CD4-positive, alpha-beta T cell treated with Interleukin-4 for 1 hour (primary cell): Measurements from ENCODE around the gene PGF.

Experiments used
- DNase-seq, 2 donors: peaks; one replicate each; pipeline ENCODE4 v3.0.0-alpha.2; 2020 to 2022

The PGF gene

DNA sequence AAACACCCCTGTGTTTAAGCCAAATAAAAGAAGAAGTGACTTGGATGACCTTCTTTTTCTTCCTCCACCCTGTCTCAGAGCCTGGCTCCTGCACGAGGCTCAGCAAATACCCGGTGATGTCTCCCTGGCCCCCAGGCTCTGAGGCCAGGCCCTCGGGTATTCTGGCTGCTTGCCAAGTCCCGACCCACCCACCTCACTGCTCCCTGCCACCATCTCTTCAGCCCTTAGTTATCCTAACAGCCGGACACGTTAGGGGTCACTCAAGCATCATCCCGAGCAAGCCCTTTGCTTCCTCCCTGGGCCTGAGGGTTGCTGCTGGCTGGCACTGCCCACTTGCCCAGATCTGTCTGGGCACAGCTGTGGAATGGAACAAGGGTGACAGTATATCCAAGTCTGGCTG lies 39.6 kb downstream of the PGF start:
- DNase-seq, result no peak

DNA sequence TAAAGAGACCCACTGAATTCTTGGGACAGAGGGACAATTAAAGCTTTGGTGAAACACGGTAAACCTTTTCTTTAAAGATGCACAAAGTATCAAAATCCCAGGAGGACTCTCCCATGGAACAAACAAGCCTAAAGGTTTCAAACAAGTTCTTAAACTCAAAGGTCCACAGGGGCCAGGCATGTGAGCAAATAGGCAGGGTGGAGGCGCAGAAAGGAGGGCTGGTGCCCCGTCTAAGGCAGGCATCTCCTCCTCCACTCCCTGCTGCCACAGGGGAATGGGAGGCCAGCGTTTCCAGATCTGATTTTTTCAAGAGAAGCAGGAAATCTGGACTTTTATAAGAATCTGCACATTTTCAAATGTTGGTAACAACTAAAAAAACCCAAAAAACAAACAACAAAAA lies 40.0 kb downstream of the PGF start:
- DNase-seq, result no peak

GRCh38 chr14:74913986-74914573 lies 41.3 kb downstream of the PGF start:
- DNase-seq, result peak; percentile 20 to 21

DNA sequence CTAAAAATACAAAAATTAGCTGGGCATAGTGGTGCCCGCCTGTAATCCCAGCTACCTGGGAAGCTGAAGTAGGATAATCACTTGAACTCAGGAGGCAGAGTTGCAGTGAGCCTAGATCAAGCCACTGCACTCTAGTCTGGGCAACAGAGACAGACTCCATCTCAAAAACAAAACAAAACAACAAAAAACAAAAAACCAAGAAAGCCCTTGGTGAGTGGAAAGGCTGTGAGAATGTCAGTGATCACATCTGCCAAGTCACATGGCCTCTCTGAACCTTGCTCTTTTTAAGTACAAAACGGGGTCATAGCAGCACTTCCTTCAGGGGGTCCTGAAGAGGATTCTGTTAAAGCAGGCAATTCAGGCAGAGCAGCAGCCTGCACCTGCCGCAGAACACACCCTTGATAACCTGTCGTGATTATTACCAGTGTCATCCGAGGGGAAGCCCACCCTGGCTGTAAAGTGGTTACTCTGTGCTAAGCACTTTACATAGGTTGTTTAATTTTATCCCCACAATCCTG lies 41.9 kb downstream of the PGF start:
- DNase-seq, result no peak

GRCh38 chr14:74912801-74913200 lies 42.6 kb downstream of the PGF start:
- no peak for DNase-seq

DNA sequence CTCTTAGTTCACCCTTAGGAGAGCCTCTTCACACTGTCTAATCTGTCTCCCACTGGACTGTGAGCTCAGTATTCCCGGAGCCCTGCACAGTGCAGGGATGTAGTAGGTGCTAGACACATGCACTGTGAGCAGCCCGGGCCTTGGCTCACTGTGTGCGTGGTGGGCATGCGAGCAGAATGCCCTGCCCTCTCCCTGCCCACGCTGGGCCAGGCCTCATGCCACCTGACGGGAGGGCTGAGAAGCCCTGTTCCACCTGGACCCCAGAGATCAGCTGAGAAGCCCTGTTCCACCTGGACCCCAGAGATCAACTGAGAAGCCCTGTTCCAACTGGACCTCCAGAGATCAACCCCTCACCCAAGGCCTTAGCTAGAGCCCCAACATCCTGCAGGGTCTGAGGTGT lies 43.3 kb downstream of the PGF start:
- no peak for DNase-seq

- DNase-seq, result no peak
Observed at GRCh38 chr14:74911704-74912103, 43.7 kb downstream of the PGF start.

DNA sequence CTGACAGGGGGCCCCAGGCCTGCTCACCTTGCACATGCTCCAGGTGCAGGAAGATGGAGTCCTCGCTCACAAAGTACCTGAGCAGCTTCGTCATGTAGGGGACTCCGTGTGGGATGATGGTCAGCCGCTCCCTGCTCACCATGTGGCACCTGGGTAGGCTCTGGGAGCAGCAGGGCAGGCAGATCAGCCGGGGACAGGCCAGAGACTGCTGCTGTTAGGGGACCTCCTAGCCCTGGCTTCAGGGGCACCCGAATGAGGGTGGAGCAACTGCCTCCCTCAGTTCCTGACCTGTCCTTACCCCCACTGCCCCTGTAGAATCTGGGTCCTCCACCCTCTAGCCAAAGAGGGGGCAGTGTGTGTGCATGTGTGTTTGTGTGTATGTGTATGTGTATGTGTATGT lies 44.2 kb downstream of the PGF start:
- DNase-seq, result no peak

DNA sequence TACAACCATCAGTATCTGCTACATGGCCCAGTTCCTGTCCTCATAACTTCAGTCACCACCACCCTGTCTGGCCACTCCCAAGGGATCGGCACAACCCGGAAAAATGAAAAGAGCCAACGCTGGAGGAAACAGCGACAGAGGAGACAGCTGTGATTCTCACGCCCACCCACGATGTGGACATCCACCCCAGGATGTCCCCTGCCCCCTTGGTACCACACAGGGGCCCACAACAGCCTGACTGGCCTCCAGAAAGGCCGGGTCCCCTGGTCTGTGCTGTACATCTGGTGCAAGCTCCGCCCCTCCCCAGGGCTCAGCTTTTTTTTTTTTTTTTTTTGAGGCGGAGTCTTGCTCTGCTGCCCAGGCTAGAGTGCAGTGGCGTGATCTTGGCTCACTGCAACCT lies 44.8 kb downstream of the PGF start:
- DNase-seq, result no peak

GRCh38 chr14:74909911-74910310 lies 45.5 kb downstream of the PGF start:
- DNase-seq, result no peak

DNA sequence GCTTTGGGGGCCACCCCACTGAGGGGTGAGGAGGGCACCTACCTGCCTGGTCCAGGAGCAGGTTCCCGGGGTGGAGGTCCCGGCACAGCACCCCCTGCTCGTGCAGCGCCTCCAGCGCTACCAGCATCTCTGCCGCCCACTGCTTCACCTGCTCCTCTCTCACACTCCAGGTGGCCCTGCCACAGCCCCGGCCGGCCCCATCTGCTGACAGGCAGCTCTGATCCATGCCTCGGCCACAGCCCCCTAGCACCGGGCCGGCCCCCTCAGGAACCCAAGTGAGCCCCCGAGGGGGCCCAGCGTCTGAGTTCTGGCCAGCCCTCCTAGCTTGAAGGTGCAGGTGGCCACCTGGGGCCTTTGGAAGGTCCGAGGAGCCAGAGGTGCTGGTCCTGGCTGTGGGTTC lies 45.9 kb downstream of the PGF start:
- DNase-seq, result no peak

- no peak for DNase-seq
Observed at GRCh38 chr14:74908861-74909341, 46.5 kb downstream of the PGF start.

GRCh38 chr14:74907744-74908143 lies 47.7 kb downstream of the PGF start:
- DNase-seq, result no peak

DNA sequence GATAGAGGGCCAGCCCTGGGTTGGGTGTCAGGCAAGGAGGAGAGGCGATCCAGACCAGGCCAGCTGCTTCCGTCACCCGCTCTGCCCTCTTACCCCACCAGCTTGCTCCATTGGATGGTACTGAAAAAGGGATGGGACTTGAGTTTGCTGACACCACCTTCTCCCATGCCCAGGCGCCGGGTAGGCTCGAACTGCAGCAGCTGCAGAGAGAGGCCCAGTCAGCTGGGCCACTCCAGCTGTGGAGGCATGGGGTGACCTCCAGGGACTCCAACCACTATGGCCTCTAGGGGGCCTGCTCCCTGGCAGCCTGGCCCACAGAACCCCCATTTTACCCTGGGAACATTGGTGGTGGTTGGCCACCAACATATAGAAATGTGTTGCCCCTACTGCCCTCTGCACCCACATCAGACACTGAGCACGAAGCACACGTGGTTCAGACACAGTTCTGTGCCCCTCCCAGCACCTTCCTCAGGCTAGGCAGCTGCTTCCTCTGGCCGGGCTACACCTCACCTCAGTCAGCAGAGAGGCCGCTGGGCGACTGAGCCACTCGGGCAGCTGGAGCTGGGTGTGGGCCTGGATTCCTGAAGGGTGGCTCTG lies 48.4 kb downstream of the PGF start:
- DNase-seq, result no peak

- peak; percentile 75 to 76 for DNase-seq
Observed at GRCh38 chr14:74905595-74906142, 49.7 kb downstream of the PGF start.

GRCh38 chr14:74904635-74905503 lies 50.5 kb downstream of the PGF start:
- no peak for DNase-seq

- no peak for DNase-seq
Observed at GRCh38 chr14:74902941-74903705, 52.3 kb downstream of the PGF start.

- no peak for DNase-seq
Observed at GRCh38 chr14:74898694-74899093, 56.7 kb downstream of the PGF start.

GRCh38 chr14:74898083-74898482 lies 57.3 kb downstream of the PGF start:
- no peak for DNase-seq

GRCh38 chr14:74897642-74898041 lies 57.8 kb downstream of the PGF start:
- no peak for DNase-seq

DNA sequence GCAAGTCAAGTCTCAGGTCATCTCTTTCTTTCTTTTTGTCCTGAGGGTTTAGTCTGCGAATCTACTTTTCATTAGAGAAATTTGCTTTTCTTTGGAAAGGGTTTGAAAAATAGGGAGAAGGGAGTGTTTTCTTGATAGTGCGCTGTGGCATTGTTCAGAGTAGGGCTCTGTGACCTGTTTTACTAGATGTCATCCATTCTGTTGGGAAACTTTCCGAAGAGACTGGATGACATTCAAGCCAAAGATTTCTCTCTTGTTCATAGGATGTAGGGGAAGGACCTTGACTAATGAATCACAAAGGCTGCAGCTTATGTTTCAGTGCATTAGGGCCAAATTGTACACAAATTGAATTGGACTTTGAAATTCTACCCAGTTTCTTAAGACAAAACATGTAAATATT lies 59.0 kb downstream of the PGF start:
- DNase-seq, result no peak

GRCh38 chr14:74893614-74894091 lies 61.7 kb downstream of the PGF start:
- no peak for DNase-seq

DNA sequence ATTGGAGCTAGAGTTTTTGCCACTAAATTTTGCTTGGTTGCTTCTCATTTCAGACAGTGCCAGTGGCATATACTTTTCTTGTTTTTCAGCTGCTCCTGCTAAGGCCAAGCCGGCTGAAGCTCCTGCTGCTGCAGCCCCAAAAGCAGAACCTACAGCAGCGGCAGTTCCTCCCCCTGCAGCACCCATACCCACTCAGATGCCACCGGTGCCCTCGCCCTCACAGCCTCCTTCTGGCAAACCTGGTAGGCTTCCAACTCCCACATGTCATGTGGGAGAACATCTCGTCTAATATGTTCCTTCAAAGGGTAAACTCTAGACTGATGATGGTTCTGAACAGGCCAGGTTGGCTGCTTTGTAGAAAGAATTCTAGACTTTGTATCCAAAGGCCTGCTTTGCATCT lies 62.7 kb downstream of the PGF start:
- DNase-seq, result no peak
